Spleen (tissue), 7 donors: Measurements from ENCODE around the gene CCDC59.

Source experiments
- CTCF ChIP-seq, 11 experiments: fragments of 200-600 bp in 7 of 11; fragments of 450-650 bp in 4 of 11; sonication (generic) in 4 of 11; IDR thresholded peaks in 8 of 11; conservative IDR thresholded peaks in 3 of 11; 1 replicate in 7 of 11; 2 replicates in 4 of 11; pipeline versions ENCODE4 v1.4.0 to v1.8.0; 2016 to 2021; ENCODE audit warnings: antibody characterized with exemption in 11 of 11, inconsistent platforms in 4 of 11, mild to moderate bottlenecking in 1 of 11
- POLR2A ChIP-seq, 3 donors: fragments of 450-650 bp; IDR thresholded peaks; one replicate each; pipeline ENCODE4 v1.5.1; 2017; ENCODE audit warnings: antibody characterized with exemption in 3 of 3, mild to moderate bottlenecking in 1 of 3
- POLR2AphosphoS5 ChIP-seq, 3 donors: sonication (generic); formaldehyde crosslinking; IDR thresholded peaks; one replicate each; pipeline ENCODE4 v1.5.1; 2017; ENCODE audit warnings: antibody characterized with exemption in 3 of 3
- donor health status: DM: no; HTN: no; CAD: no; lungs with moderate emphysema.
- donor health status: DM: no; HTN: no; CAD: no.
- donor health status: DM: no; HTN: no; CAD: no.

GRCh38 chr12:82406651-82407050 is 48.5 kb upstream of the CCDC59 start:
- TF ChIP-seq CTCF (IDR thresholded peaks at IDR 0.05 in 8 of 11, conservative IDR thresholded peaks at IDR 0.05 in 3 of 11) (no peak), POLR2A (IDR thresholded peaks at IDR 0.05) (no peak), POLR2AphosphoS5 (IDR thresholded peaks at IDR 0.05) (no peak)
